Brain microvascular endothelial cell (primary cell): ENCODE results near the gene ADGRG3.
A peak's percentile ranks its signal among the peaks of the same experiment; 100 is the strongest.

Experiments used
- DNase-seq: peaks from one replicate; pipeline ENCODE4 v3.0.0-alpha.2; 2020
- H3K27ac ChIP-seq: fragments of 250-450 bp; sonication (Bioruptor Pico); 2 replicates; pipeline ENCODE4 v1.5.1; 2020; ENCODE audit warnings: mild to moderate bottlenecking, moderate library complexity
- H3K27me3 ChIP-seq: fragments of 250-450 bp; sonication (Bioruptor Pico); replicated peaks from 2 replicates; pipeline ENCODE4 v1.5.1; 2020; ENCODE audit warnings: mild to moderate bottlenecking
- H3K36me3 ChIP-seq: fragments of 250-450 bp; sonication (Bioruptor Pico); replicated peaks from 2 replicates; pipeline ENCODE4 v1.5.1; 2020; ENCODE audit warnings: mild to moderate bottlenecking
- H3K4me3 ChIP-seq: 2 replicates; pipeline ENCODE4 v1.5.1; 2011; ENCODE audit warnings: low read depth, mild to moderate bottlenecking, control low read depth, low read length, moderate library complexity
- in situ Hi-C: cut with HindIII; loops from 2 replicates; pipeline ENCODE4 v1.10.0; 2017; ENCODE audit warnings: low sequenced_read_pairs, low pct_ligation_motif_present
- TF ChIP-seq, protein P1 (sequence below): IDR thresholded peaks from 2 replicates; pipeline ENCODE4 v1.5.1; 2011; ENCODE audit warnings: low read depth, mild to moderate bottlenecking, moderate library complexity, low read length, control low read depth, inconsistent platforms; ENCODE audit errors: missing control alignments

The ADGRG3 gene

DNA sequence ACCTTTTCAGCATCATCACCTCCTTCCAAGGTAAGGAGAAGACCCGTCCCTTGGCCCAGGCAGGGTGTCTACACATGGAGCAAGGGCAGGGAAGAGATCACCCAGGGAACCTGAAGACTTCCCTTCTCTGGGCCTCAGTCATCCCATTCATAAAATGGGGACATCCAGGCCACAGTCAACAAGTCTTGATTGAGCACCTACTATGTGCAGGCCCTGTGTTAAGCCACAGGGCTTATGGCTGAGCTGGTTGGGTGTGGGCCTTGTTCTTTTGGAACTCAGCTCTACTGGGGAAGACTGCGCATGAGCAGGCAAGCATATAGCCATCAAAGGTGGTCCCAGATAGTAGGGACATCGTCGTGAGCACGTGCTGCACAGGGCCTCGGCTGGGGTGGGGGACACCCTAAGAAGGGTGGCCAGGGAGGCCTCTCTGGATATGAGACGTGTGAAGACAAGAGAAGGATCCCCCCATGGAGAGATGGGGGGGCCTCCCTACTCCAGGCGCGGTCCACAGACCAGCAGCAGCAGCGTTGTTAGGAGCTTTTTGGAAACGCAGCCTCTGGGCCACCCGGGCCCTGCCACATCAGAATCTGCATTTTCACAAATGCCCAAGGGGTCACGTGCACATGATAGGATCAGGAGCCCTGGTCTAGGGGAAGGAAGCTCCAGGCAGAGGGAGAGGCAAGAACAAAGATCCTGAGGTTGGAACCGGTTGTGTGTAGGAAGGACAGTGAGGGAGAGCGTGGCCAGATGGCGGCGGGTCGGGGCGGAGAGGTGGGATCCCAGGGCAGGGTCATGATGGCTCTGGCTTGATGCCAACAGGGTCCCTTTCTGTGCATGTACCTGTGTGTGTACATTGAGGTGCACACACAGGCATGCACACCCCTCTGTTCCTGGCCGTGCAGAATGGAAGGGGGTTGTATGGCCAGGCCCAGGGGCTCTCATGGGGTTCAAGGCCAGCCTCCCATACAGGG lies 5.9 kb upstream of the ADGRG3 start:
- TF ChIP-seq, protein P1, sequence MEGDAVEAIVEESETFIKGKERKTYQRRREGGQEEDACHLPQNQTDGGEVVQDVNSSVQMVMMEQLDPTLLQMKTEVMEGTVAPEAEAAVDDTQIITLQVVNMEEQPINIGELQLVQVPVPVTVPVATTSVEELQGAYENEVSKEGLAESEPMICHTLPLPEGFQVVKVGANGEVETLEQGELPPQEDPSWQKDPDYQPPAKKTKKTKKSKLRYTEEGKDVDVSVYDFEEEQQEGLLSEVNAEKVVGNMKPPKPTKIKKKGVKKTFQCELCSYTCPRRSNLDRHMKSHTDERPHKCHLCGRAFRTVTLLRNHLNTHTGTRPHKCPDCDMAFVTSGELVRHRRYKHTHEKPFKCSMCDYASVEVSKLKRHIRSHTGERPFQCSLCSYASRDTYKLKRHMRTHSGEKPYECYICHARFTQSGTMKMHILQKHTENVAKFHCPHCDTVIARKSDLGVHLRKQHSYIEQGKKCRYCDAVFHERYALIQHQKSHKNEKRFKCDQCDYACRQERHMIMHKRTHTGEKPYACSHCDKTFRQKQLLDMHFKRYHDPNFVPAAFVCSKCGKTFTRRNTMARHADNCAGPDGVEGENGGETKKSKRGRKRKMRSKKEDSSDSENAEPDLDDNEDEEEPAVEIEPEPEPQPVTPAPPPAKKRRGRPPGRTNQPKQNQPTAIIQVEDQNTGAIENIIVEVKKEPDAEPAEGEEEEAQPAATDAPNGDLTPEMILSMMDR, result no peak
- no peaks in the 10 kb centered on the region for H3K27me3 ChIP-seq
- H3K4me3 ChIP-seq, result no peak overlapping the region
- no peak for DNase-seq
- no peaks in the 10 kb centered on the region for H3K36me3 ChIP-seq
- in situ Hi-C loops, result no loop called here
- no peak overlapping the region for H3K27ac ChIP-seq

DNA sequence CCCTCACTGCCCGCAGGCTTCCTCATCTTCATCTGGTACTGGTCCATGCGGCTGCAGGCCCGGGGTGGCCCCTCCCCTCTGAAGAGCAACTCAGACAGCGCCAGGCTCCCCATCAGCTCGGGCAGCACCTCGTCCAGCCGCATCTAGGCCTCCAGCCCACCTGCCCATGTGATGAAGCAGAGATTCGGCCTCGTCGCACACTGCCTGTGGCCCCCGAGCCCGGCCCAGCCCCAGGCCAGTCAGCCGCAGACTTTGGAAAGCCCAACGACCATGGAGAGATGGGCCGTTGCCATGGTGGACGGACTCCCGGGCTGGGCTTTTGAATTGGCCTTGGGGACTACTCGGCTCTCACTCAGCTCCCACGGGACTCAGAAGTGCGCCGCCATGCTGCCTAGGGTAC lies 4.7 kb upstream of the ADGRG3 start:
- Histone ChIP-seq H3K27ac (no peak overlapping the region), H3K27me3 (no peaks in the 10 kb centered on the region), H3K36me3 (no peaks in the 10 kb centered on the region), H3K4me3 (no peak overlapping the region)
- TF ChIP-seq, protein P1, result no peak
- in situ Hi-C loops, result no loop called here
- DNase-seq, result no peak

DNA sequence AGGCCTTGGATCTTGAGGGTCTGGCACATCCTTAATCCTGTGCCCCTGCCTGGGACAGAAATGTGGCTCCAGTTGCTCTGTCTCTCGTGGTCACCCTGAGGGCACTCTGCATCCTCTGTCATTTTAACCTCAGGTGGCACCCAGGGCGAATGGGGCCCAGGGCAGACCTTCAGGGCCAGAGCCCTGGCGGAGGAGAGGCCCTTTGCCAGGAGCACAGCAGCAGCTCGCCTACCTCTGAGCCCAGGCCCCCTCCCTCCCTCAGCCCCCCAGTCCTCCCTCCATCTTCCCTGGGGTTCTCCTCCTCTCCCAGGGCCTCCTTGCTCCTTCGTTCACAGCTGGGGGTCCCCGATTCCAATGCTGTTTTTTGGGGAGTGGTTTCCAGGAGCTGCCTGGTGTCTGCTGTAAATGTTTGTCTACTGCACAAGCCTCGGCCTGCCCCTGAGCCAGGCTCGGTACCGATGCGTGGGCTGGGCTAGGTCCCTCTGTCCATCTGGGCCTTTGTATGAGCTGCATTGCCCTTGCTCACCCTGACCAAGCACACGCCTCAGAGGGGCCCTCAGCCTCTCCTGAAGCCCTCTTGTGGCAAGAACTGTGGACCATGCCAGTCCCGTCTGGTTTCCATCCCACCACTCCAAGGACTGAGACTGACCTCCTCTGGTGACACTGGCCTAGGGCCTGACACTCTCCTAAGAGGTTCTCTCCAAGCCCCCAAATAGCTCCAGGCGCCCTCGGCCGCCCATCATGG lies 4.0 kb upstream of the ADGRG3 start:
- Histone ChIP-seq H3K27ac (no peak overlapping the region), H3K36me3 (no peaks in the 10 kb centered on the region), H3K27me3 (no peaks in the 10 kb centered on the region), H3K4me3 (no peak overlapping the region)
- TF ChIP-seq, protein P1, result peak; percentile 30
- in situ Hi-C loops, result no loop called here
- DNase-seq, result no peak

DNA sequence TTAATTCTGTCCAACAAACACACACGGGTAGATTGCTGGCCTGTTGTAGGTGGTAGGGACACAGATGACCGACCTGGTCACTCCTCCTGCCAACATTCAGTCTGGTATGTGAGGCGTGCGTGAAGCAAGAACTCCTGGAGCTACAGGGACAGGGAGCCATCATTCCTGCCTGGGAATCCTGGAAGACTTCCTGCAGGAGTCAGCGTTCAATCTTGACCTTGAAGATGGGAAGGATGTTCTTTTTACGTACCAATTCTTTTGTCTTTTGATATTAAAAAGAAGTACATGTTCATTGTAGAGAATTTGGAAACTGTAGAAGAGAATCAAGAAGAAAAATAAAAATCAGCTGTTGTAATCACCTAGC lies 3.5 kb upstream of the ADGRG3 start:
- Histone ChIP-seq H3K36me3 (no peaks in the 10 kb centered on the region), H3K27me3 (no peaks in the 10 kb centered on the region), H3K27ac (no peak overlapping the region), H3K4me3 (no peak overlapping the region)
- TF ChIP-seq, protein P1, result no peak
- in situ Hi-C loops, result no loop called here
- DNase-seq, result no peak

DNA sequence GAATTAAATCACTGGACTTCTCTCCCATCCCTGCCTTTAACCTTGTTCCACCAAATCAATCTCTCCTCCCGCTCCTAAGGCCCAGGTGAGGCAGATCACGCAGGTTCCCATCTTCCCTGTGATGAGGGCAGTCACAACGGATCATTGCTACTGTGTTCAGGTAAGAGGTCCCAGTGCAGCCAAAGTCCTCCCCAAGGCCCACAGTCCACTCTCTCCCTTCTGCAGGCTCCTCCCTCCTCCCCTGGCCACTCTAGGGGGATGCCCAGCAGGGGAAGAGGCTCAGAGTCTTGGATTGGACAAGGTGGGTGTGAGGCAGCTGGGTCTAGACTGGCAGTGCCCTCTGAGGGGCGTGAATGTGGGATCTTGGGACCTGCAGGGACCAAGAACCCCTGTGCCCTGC lies 2.6 kb upstream of the ADGRG3 start:
- DNase-seq, result no peak
- in situ Hi-C loops, result no loop called here
- Histone ChIP-seq H3K27ac (no peak overlapping the region), H3K4me3 (no peak overlapping the region), H3K36me3 (no peaks in the 10 kb centered on the region), H3K27me3 (no peaks in the 10 kb centered on the region)
- TF ChIP-seq, protein P1, result no peak
